SK-N-SH (cell line): Measurements from ENCODE around the gene TMEM164. TPM values are rescaled to one million over a fixed set of nuclear protein-coding genes. Genes with fewer than 3 reads are reported as not detected.
A peak's percentile ranks its signal among the peaks of the same experiment; 100 is the strongest.

ENCODE experiments used
- CTCF ChIA-PET: fragments of 300-600, 350-600 bp; formaldehyde crosslinking; extraction: SDS; loops from one replicate; lab custom pipeline; 2021; lab: Yijun Ruan, JAX
- POLR2A ChIA-PET: fragments of 350-600 bp; sonication (Branson Sonifier 250); formaldehyde crosslinking; extraction: SDS; loops from one replicate; lab custom pipeline; 2020; ENCODE audit warnings: antibody characterized with exemption, inconsistent platforms; lab: Yijun Ruan, JAX
- DNase-seq: peaks from one replicate; pipeline ENCODE4 v3.0.0; 2012
- H2AFZ ChIP-seq: fragments of 200-600 bp; sonication (generic); 2 replicates; pipeline ENCODE4 v1.8.1; 2016; ENCODE audit warnings: antibody characterized with exemption, mild to moderate bottlenecking, low read depth
- H3F3A ChIP-seq: fragments of 200-600 bp; sonication (generic); replicated peaks from 2 replicates; pipeline ENCODE3; 2016; ENCODE audit warnings: antibody characterized with exemption, mild to moderate bottlenecking; ENCODE audit not compliant: insufficient read depth
- H3K27ac ChIP-seq, 2 experiments: fragments of 200-500 bp in 1 of 2; fragments of 200-600 bp in 1 of 2; sonication (Bioruptor generic) in 1 of 2; sonication (generic), shearing (Covaris generic) in 1 of 2; 2 replicates each; pipeline versions ENCODE4 v1.5.1 to v1.6.1; 2014 to 2016; ENCODE audit warnings: low read depth in 2 of 2, inconsistent platforms in 1 of 2, low read length in 1 of 2, mild to moderate bottlenecking in 1 of 2, mixed read lengths in 1 of 2
- H3K27me3 ChIP-seq: fragments of 200-600 bp; sonication (generic), shearing (Covaris generic); 2 replicates; pipeline ENCODE4 v1.6.1; 2016; ENCODE audit warnings: mixed run types; ENCODE audit not compliant: insufficient read depth
- H3K36me3 ChIP-seq, 2 experiments: fragments of 200-500 bp in 1 of 2; fragments of 200-600 bp in 1 of 2; sonication (Bioruptor generic) in 1 of 2; sonication (generic) in 1 of 2; replicated peaks in 1 of 2; 2 replicates each; pipeline versions ENCODE3 to v1.5.1; 2014 to 2016; ENCODE audit warnings: low read length in 1 of 2, mild to moderate bottlenecking in 1 of 2; ENCODE audit not compliant: insufficient read depth in 2 of 2, control insufficient read depth in 1 of 2
- H3K4me1 ChIP-seq, 2 experiments: fragments of 200-500 bp in 1 of 2; fragments of 200-600 bp in 1 of 2; sonication (Bioruptor generic) in 1 of 2; sonication (generic), shearing (Covaris generic) in 1 of 2; 2 replicates each; pipeline versions ENCODE4 v1.5.1 to v1.6.1; 2014 to 2016; ENCODE audit warnings: low read depth in 1 of 2, low read length in 1 of 2, mixed run types in 1 of 2; ENCODE audit not compliant: insufficient read depth in 2 of 2, control insufficient read depth in 1 of 2
- H3K4me2 ChIP-seq: fragments of 200-600 bp; sonication (generic), shearing (Covaris generic); 2 replicates; pipeline ENCODE4 v1.6.1; 2017; ENCODE audit warnings: mixed run types
- H3K4me3 ChIP-seq, 2 experiments: fragments of 200-500 bp in 1 of 2; fragments of 200-600 bp in 1 of 2; sonication (Bioruptor generic) in 1 of 2; sonication (generic), shearing (Covaris generic) in 1 of 2; 2 replicates each; pipeline versions ENCODE4 v1.5.1 to v1.8.1; 2014 to 2016; ENCODE audit warnings: low read depth in 2 of 2, inconsistent platforms in 1 of 2, low read length in 1 of 2, mild to moderate bottlenecking in 1 of 2, mixed read lengths in 1 of 2, moderate library complexity in 1 of 2
- H3K79me2 ChIP-seq: fragments of 200-600 bp; sonication (generic); 2 replicates; pipeline ENCODE4 v1.8.1; 2017; ENCODE audit warnings: mild to moderate bottlenecking; ENCODE audit not compliant: insufficient read depth
- H3K9ac ChIP-seq: fragments of 200-600 bp; sonication (generic); 2 replicates; pipeline ENCODE4 v1.6.1; 2017; ENCODE audit warnings: mixed run types
- H3K9me2 ChIP-seq: fragments of 200-600 bp; sonication (generic); 2 replicates; pipeline ENCODE4 v1.6.1; 2017; ENCODE audit warnings: mixed run types
- H3K9me3 ChIP-seq: fragments of 200-600 bp; sonication (generic); 2 replicates; pipeline ENCODE4 v1.6.1; 2017; ENCODE audit warnings: mixed run types, mild to moderate bottlenecking, moderate library complexity
- H4K20me1 ChIP-seq: fragments of 200-600 bp; sonication (generic); 2 replicates; pipeline ENCODE4 v1.6.1; 2017; ENCODE audit warnings: mild to moderate bottlenecking, mixed run types; ENCODE audit not compliant: insufficient read depth
- CTCF ChIP-seq: fragments of 200-600 bp; sonication (generic); IDR thresholded peaks from 2 replicates; pipeline ENCODE4 v1.6.1; 2017; ENCODE audit warnings: antibody characterized with exemption, mild to moderate bottlenecking, moderate library complexity
- EP300 ChIP-seq, 2 experiments: IDR thresholded peaks; 2 replicates each; pipeline versions ENCODE4 v1.4.0 to v1.6.1; 2012; ENCODE audit warnings: borderline replicate concordance in 1 of 2, low read depth in 1 of 2, low read length in 1 of 2
- EZH2phosphoT487 ChIP-seq: fragments of 200-600 bp; sonication (generic); IDR thresholded peaks from 2 replicates; pipeline ENCODE4 v1.6.1; 2017; ENCODE audit warnings: low read depth, mixed run types, mild to moderate bottlenecking, antibody characterized with exemption, moderate library complexity, borderline replicate concordance
- FOXM1 ChIP-seq: IDR thresholded peaks from 2 replicates; pipeline ENCODE4 v1.4.0; 2012; ENCODE audit warnings: low read depth, mild to moderate bottlenecking
- MAX ChIP-seq: IDR thresholded peaks from 2 replicates; pipeline ENCODE4 v1.4.0; 2012; ENCODE audit warnings: low read depth
- MEF2A ChIP-seq: IDR thresholded peaks from 2 replicates; pipeline ENCODE4 v1.4.0; 2012; ENCODE audit warnings: low read depth, borderline replicate concordance
- RAD21 ChIP-seq: IDR thresholded peaks from 2 replicates; pipeline ENCODE4 v1.6.1; 2012; ENCODE audit warnings: mild to moderate bottlenecking, low read length
- RFX5 ChIP-seq: IDR thresholded peaks from 2 replicates; pipeline ENCODE4 v1.6.1; 2012; ENCODE audit warnings: mild to moderate bottlenecking, improper control_type of control experiment, low read length
- SMC3 ChIP-seq: IDR thresholded peaks from 2 replicates; pipeline ENCODE4 v1.6.1; 2012; ENCODE audit warnings: low read depth, low read length, improper control_type of control experiment
- WGBS: methylation state at CpG from one replicate; pipeline ENCODE4 v1.1.6; 2017; ENCODE audit warnings: low lambda C conversion rate; 5-methylcytosine and 5-hydroxymethylcytosine counted together
- polyA plus RNA-seq, 3 experiments: library from polyadenylated mRNA; depleted of rRNA; stranded (reverse); fragments of >200 nt; gene quantifications; 2 replicates each; pipeline ENCODE4 v1.2.3, GENCODE V29; 2012

TMEM164 gene
- polyA plus RNA-seq, 1 of the 3 experiments (the other 2 are of a cell fraction) = 11.9 TPM

- H2AFZ ChIP-seq = no peak overlapping the region
- H3K79me2 ChIP-seq = no peaks in the 10 kb centered on the region
- peak; percentile 23 for DNase-seq
- no peaks in the 10 kb centered on the region for H4K20me1 ChIP-seq
- no peak overlapping the region for H3K27ac ChIP-seq
- no peaks in the 10 kb centered on the region for H3F3A ChIP-seq
- CTCF ChIA-PET = interaction anchor here (0.6 to 4.4 kb wide), 51 partner anchors 9 to 811 kb away, joined by 3 to 88 read pairs (median 4); partner anchors contain the start of gene AMMECR1
- POLR2A ChIA-PET = no interaction called here
- no peaks in the 10 kb centered on the region for H3K9me2 ChIP-seq
- no peaks in the 10 kb centered on the region for H3K27me3 ChIP-seq
- H3K9ac ChIP-seq = no peak overlapping the region
- WGBS = 22% methylated on average over 4 of the region's 4 CpGs
- TF ChIP-seq RAD21 (peak; percentile 54), SMC3 (peak; percentile 35; the same call in 1 of the 2 replicates), EP300 (IDR thresholded peaks at IDR 0.05; ENCODE audit: borderline replicate concordance in 1 of 2, low read depth in 1 of 2, low read length in 1 of 2) (no peak), CTCF (peak; percentile 71), FOXM1 (no peak)
- TF ChIP-seq, all 33 proteins: peak for 3
- Histone ChIP-seq H3K4me3 (no peak overlapping the region), H3K36me3 (no peaks in the 10 kb centered on the region), H3K4me1 (no peaks in the 10 kb centered on the region; a peak in 1 of 4 replicates), H3K4me2 (no peak overlapping the region), H3K9me3 (no peaks in the 10 kb centered on the region)
Observed at GRCh38 chrX:110145854-110146253, 142.9 kb downstream of the TMEM164 start.

GRCh38 chrX:110146521-110146920, 143.6 kb downstream of the TMEM164 start:
- Histone ChIP-seq H2AFZ (no peak overlapping the region), H3K27ac (no peak overlapping the region; a peak in 1 of 4 replicates), H3K36me3 (peaks cover 0 to 4% of the 10 kb centered on the region in 2 experiments), H3K27me3 (no peaks in the 10 kb centered on the region), H3K4me3 (no peak overlapping the region), H3K79me2 (no peaks in the 10 kb centered on the region), H3K9me3 (no peaks in the 10 kb centered on the region), H3K9me2 (no peaks in the 10 kb centered on the region), H3K4me2 (no peak overlapping the region), H3K9ac (no peak overlapping the region), H3K4me1 (no peaks in the 10 kb centered on the region; a peak in 1 of 4 replicates), H4K20me1 (no peaks in the 10 kb centered on the region), H3F3A (no peaks in the 10 kb centered on the region)
- POLR2A ChIA-PET = no interaction called here
- DNase-seq = peak; percentile 55
- CTCF ChIA-PET = interaction anchor here (0.6 to 4.4 kb wide), 54 partner anchors 9 to 1098 kb away, joined by 3 to 88 read pairs (median 4); partner anchors contain the start of gene AMMECR1
- 0% methylated on average over 2 of the region's 2 CpGs for WGBS
- TF ChIP-seq SMC3 (peak; percentile 45), MEF2A (no peak), MAX (no peak), EZH2phosphoT487 (no peak), RFX5 (no peak), RAD21 (peak; percentile 64), CTCF (peak; percentile 79)
